Vagina (tissue), 2 donors: ENCODE data around the gene ANKRD44.

Experiments
- CTCF ChIP-seq, 3 experiments: fragments of 450-650 bp in 2 of 3; fragments of 200-600 bp in 1 of 3; sonication (generic) in 1 of 3; IDR thresholded peaks; one replicate each; pipeline ENCODE4 v1.5.1; 2017 to 2019; ENCODE audit warnings: antibody characterized with exemption in 3 of 3, mild to moderate bottlenecking in 2 of 3, moderate library complexity in 2 of 3
- POLR2A ChIP-seq, 2 donors: fragments of 450-650 bp; IDR thresholded peaks; one replicate each; pipeline ENCODE4 v1.6.1; 2017; ENCODE audit warnings: antibody characterized with exemption in 2 of 2, mild to moderate bottlenecking in 2 of 2, moderate library complexity in 2 of 2
- POLR2AphosphoS5 ChIP-seq, 2 donors: sonication (generic); formaldehyde crosslinking; IDR thresholded peaks; one replicate each; pipeline ENCODE4 v1.9.0; 2017; ENCODE audit warnings: antibody characterized with exemption in 2 of 2, mild to moderate bottlenecking in 2 of 2, low read depth in 1 of 2; ENCODE audit not compliant: insufficient read depth in 1 of 2

GRCh38 chr2:197097578-197098366 is 212.8 kb downstream of the ANKRD44 start:
- TF ChIP-seq CTCF (IDR thresholded peaks at IDR 0.05) (no peak), POLR2AphosphoS5 (IDR thresholded peaks at IDR 0.05; ENCODE audit: insufficient read depth in 1 of 2, low read depth in 1 of 2) (peak; percentile 44 to 51), POLR2A (IDR thresholded peaks at IDR 0.05) (no peak)
